ENCODE results near the gene ANP32E.

ANP32E gene

GRCh38 chr1:150273311-150273710 lies 37.4 kb upstream of the ANP32E start:
- no peak for TF ChIP-seq CTCF (IDR thresholded peaks at IDR 0.05; ENCODE audit: low read depth, low read length, missing control alignments)
- H3K4me3 ChIP-seq (replicated peaks; ENCODE audit: low read depth, low read length) = no peak overlapping the region
- no peak for DNase-seq (ENCODE audit: extremely low read depth, low read depth)

- DNase-seq (ENCODE audit: extremely low read depth, low read depth) = no peak
- TF ChIP-seq CTCF (IDR thresholded peaks at IDR 0.05; ENCODE audit: low read depth, low read length, missing control alignments) = no peak
- H3K4me3 ChIP-seq (replicated peaks; ENCODE audit: low read depth, low read length) = no peak overlapping the region
Measured at GRCh38 chr1:150271291-150271959, 35.5 kb upstream of the ANP32E start.

DNA sequence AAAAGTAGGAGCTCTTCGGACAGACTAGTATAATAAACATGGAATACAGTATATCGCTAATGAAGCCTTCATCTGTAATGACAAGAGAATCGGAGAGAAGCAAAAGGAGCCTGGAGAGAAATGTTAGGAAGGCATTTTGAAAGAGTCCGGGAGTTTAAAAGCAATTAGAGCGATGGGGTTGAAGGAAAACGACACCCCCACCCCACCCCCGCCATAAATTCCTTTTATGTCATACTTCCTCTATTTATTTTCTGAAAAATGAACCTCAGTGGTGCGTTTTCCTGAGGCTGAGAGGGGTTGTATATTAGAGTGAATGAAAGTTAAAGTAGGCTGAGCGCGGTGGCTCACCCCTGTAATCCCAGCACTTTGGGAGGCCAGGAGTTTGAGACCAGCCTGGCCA lies 33.5 kb upstream of the ANP32E start:
- TF ChIP-seq CTCF (IDR thresholded peaks at IDR 0.05; ENCODE audit: low read depth, low read length, missing control alignments) = no peak
- H3K4me3 ChIP-seq (replicated peaks; ENCODE audit: low read depth, low read length) = peak overlapping the region; percentile 99
- DNase-seq (ENCODE audit: extremely low read depth, low read depth) = no peak

- TF ChIP-seq CTCF (IDR thresholded peaks at IDR 0.05; ENCODE audit: low read depth, low read length, missing control alignments) = no peak
- H3K4me3 ChIP-seq (replicated peaks; ENCODE audit: low read depth, low read length) = peak within 1 kb of the TSS; percentile 99
Measured at GRCh38 chr1:150268705-150269403, 32.9 kb upstream of the ANP32E start, which contains the start of gene APH1A. APH1A (minus strand) TSS chr1:150269016; CDS start chr1:150268810, 206 bp downstream.

GRCh38 chr1:150268340-150268704 lies 32.4 kb upstream of the ANP32E start:
- TF ChIP-seq CTCF (IDR thresholded peaks at IDR 0.05; ENCODE audit: low read depth, low read length, missing control alignments) = no peak
- no peak for DNase-seq (ENCODE audit: extremely low read depth, low read depth)
- peak overlapping the region; percentile 99 for H3K4me3 ChIP-seq (replicated peaks; ENCODE audit: low read depth, low read length)

More at GRCh38 chr1:150268705-150269403, 32.9 kb upstream of the ANP32E start, which contains the start of gene APH1A:
- DNase-seq (ENCODE audit: extremely low read depth, low read depth) = peak; percentile 94

DNA sequence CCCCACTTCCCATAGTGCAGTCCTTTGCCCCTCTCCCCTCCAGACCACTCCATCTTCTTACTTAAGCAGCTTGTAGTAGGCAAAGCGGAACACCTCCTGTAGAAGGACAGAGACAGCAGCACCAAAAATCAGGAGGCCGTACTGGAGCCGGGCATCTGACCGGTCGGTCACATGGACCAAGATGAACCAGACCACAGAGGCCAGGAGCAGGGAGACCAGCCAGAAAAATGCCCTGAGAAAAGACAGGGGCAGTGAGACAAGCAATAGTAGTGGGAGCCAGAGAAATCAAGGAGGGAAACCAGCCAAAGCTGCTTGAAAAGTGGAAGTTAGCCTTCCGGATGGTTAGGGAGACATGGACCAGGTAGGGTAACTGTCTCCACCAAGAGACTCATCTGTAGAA lies 32.0 kb upstream of the ANP32E start:
- no peak for DNase-seq (ENCODE audit: extremely low read depth, low read depth)
- TF ChIP-seq CTCF (IDR thresholded peaks at IDR 0.05; ENCODE audit: low read depth, low read length, missing control alignments) = no peak
- H3K4me3 ChIP-seq (replicated peaks; ENCODE audit: low read depth, low read length) = peak overlapping the region; percentile 99
